ENCODE results near the gene TLDC2. TPM values are rescaled to one million over a fixed set of nuclear protein-coding genes. Genes with fewer than 3 reads are reported as not detected.
"Not testable (repeated sequence)": the region's sequence is repeated elsewhere in the genome, so short reads cannot be mapped to it uniquely, and the experiment has no call there.

The TLDC2 gene
- total RNA-seq, 1 donor from 2014 or later, result 0.34 TPM

- no peak overlapping the region for H3K27ac Mint-ChIP-seq
Measured at GRCh38 chr20:36839150-36839549, 36.8 kb upstream of the TLDC2 start.

DNA sequence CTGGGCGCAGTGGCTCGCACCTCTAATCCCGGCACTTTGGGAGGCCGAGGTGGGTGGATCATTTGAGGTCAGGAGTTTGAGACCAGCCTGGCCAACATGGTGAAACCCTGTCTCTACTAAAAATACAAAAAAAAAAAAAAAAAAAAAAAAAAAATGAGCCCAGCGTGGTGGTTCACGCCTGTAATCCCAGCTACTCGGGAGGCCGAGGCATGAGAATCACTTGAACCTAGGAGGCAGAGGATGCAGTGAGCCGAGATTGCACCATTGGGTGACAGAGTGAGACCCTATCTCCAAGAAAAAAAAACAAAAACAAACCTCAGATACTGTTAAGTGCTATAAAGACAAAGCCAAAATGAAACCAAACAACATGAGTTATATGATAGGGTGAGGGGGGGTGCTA is 34.9 kb upstream of the TLDC2 start:
- not testable (repeated sequence) for DNase-seq (ENCODE audit: low spot score, unreplicated experiment); H3K9me3 Mint-ChIP-seq (ENCODE audit: low read depth); H3K4me1 Mint-ChIP-seq (ENCODE audit: low read depth); H3K27ac Mint-ChIP-seq; H3K27me3 Mint-ChIP-seq; H3K36me3 Mint-ChIP-seq (ENCODE audit: insufficient read depth); H3K4me3 Mint-ChIP-seq (ENCODE audit: low read depth)

More at GRCh38 chr20:36839150-36839549, 36.8 kb upstream of the TLDC2 start:
- H3K9me3 Mint-ChIP-seq (ENCODE audit: low read depth), result no peaks in the 10 kb centered on the region
- peaks cover 4% of the 10 kb centered on the region for H3K4me1 Mint-ChIP-seq (ENCODE audit: low read depth)
- H3K27me3 Mint-ChIP-seq, result no peaks in the 10 kb centered on the region
- H3K36me3 Mint-ChIP-seq (ENCODE audit: insufficient read depth), result peaks cover 4% of the 10 kb centered on the region
- no peak for TF ChIP-seq CTCF (IDR thresholded peaks at IDR 0.05; ENCODE audit: unreplicated experiment)
- no peak overlapping the region for H3K4me3 Mint-ChIP-seq (ENCODE audit: low read depth)
- no peak for DNase-seq (ENCODE audit: low spot score, unreplicated experiment)

- Mint-ChIP-seq H3K27ac (no peak overlapping the region), H3K9me3 (ENCODE audit: low read depth) (no peaks in the 10 kb centered on the region), H3K27me3 (no peaks in the 10 kb centered on the region), H3K36me3 (ENCODE audit: insufficient read depth) (no peaks in the 10 kb centered on the region), H3K4me1 (ENCODE audit: low read depth) (peaks cover 10% of the 10 kb centered on the region), H3K4me3 (ENCODE audit: low read depth) (no peak overlapping the region)
- DNase-seq (ENCODE audit: low spot score, unreplicated experiment), result no peak
- TF ChIP-seq CTCF (IDR thresholded peaks at IDR 0.05; ENCODE audit: unreplicated experiment), result no peak
Measured at GRCh38 chr20:36845288-36845971, 30.5 kb upstream of the TLDC2 start.

DNA sequence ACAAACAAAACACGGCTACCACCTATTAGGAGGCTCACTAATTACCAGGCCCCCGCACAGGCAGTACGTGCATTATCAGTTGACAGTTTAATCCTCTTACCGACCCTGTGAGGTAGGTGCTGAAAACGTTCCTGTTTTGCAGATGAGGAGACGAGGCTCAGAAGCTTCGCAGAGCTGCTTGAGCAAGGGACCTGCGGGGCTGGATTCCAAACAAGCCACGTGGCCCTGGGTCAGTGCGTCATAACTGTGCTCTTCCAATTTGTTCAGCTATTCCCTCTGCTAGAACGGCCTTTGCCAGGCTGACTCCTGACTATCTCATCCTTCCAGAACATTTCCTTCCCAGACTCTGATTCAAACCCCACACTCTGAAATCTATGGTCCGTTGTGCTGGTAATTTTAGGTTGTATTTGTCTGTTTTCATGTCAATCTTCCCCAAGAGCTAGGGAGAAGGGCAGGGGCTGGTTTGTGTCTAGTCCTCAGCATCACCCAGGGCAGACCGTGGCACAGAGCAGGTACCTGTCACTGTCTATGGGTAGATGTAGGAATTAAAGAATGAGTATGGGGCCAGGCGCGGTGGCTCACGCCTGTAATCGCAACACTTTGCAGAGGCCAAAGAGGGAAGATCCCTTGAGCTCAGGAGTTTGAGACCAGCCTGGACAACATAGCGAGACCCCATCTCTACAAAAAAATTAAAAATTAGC is 28.8 kb upstream of the TLDC2 start:
- no peaks in the 10 kb centered on the region for H3K27me3 Mint-ChIP-seq
- H3K36me3 Mint-ChIP-seq (ENCODE audit: insufficient read depth), result peaks cover 13% of the 10 kb centered on the region
- peak overlapping the region; percentile 23 for H3K27ac Mint-ChIP-seq
- DNase-seq (ENCODE audit: low spot score, unreplicated experiment), result no peak
- TF ChIP-seq CTCF (IDR thresholded peaks at IDR 0.05; ENCODE audit: unreplicated experiment), result no peak
- H3K4me1 Mint-ChIP-seq (ENCODE audit: low read depth), result peaks cover 10% of the 10 kb centered on the region
- peaks cover 9% of the 10 kb centered on the region for H3K9me3 Mint-ChIP-seq (ENCODE audit: low read depth)
- H3K4me3 Mint-ChIP-seq (ENCODE audit: low read depth), result no peak overlapping the region

GRCh38 chr20:36847710-36848040 is 28.3 kb upstream of the TLDC2 start:
- no peak overlapping the region for H3K27ac Mint-ChIP-seq

More at GRCh38 chr20:36847710-36848040, 28.3 kb upstream of the TLDC2 start:
- Mint-ChIP-seq H3K36me3 (ENCODE audit: insufficient read depth) (peaks cover 13% of the 10 kb centered on the region), H3K27me3 (no peaks in the 10 kb centered on the region), H3K4me1 (ENCODE audit: low read depth) (peaks cover 10% of the 10 kb centered on the region), H3K4me3 (ENCODE audit: low read depth) (no peak overlapping the region), H3K9me3 (ENCODE audit: low read depth) (peaks cover 9% of the 10 kb centered on the region)
- no peak for TF ChIP-seq CTCF (IDR thresholded peaks at IDR 0.05; ENCODE audit: unreplicated experiment)
- no peak for DNase-seq (ENCODE audit: low spot score, unreplicated experiment)
